ENCODE measurements around the gene SCAPER. TPM values are rescaled to one million over a fixed set of nuclear protein-coding genes. Genes with fewer than 3 reads are reported as not detected.

Gene SCAPER
- total and polyA plus RNA-seq, 2 of the 4 experiments (the other 2 are of a cell fraction): 2.9 to 9.7 TPM

- DNase-seq: no peak
- Histone ChIP-seq H3K4me2 (ENCODE audit: low read depth, low read length) (no peak overlapping the region), H3K18ac (ENCODE audit: low read depth, low read length) (no peak overlapping the region), H4K5ac (ENCODE audit: low read depth, low read length) (no peak overlapping the region), H4K20me1 (ENCODE audit: insufficient read depth, low read length) (no peaks in the 10 kb centered on the region), H3K14ac (replicated peaks; ENCODE audit: low read depth, low read length) (no peak overlapping the region), H3K9ac (ENCODE audit: low read depth, low read length) (no peak overlapping the region), H3K9me1 (ENCODE audit: insufficient read depth, low read length) (no peaks in the 10 kb centered on the region), H2BK120ac (ENCODE audit: low read depth, low read length) (no peak overlapping the region), H2BK5ac (ENCODE audit: low read depth, low read length, poor library complexity, severe bottlenecking) (no peak overlapping the region), H2AK5ac (ENCODE audit: low read depth, low read length) (no peak overlapping the region), H4K91ac (ENCODE audit: insufficient read depth, low read depth, low read length) (no peak overlapping the region), H2AFZ (replicated peaks; ENCODE audit: low read length, poor library complexity) (no peak overlapping the region), H3K79me1 (ENCODE audit: low read depth in 1 of 2, low read length in 2 of 2) (no peaks in the 10 kb centered on the region), H3K27ac (ENCODE audit: insufficient read depth, low read length) (no peak overlapping the region), H3K4me3 (ENCODE audit: insufficient read depth, low read depth, low read length) (no peak overlapping the region), H2AK9ac (replicated peaks; ENCODE audit: low read depth, low read length, poor library complexity) (no peak overlapping the region), H3K36me3 (ENCODE audit: control insufficient read depth, insufficient read depth, low read length) (no peaks in the 10 kb centered on the region), H3K4ac (ENCODE audit: low read depth, low read length) (no peak overlapping the region), H2BK20ac (ENCODE audit: low read depth, low read length) (no peak overlapping the region), H3K27me3 (ENCODE audit: control insufficient read depth, insufficient read depth, low read length) (no peaks in the 10 kb centered on the region), H2BK15ac (ENCODE audit: low read depth, low read length) (no peak overlapping the region), H3K9me3 (ENCODE audit: control insufficient read depth, insufficient read depth, low read length) (0 out of 2 replicates have a peak, but pooled peaks cover 1% of the 10 kb centered on the region), H4K8ac (ENCODE audit: low read depth in 2 of 2, low read length in 2 of 2) (no peak overlapping the region), H3K23ac (ENCODE audit: low read depth, low read length) (no peak overlapping the region), H3K56ac (ENCODE audit: extremely low read depth, insufficient read depth, low read length) (no peak overlapping the region), H3K4me1 (ENCODE audit: control insufficient read depth, insufficient read depth, low read length) (no peaks in the 10 kb centered on the region)
- TF ChIP-seq MAFK (IDR thresholded peaks at IDR 0.05; ENCODE audit: low read depth, low read length) (no peak), ELK1 (IDR thresholded peaks at IDR 0.05; ENCODE audit: borderline replicate concordance, low read depth, low read length) (no peak), CTCF (conservative IDR thresholded peaks at IDR 0.05; ENCODE audit: low read depth, low read length) (no peak), SMC3 (IDR thresholded peaks at IDR 0.05; ENCODE audit: low read depth, low read length) (no peak), MXI1 (IDR thresholded peaks at IDR 0.05; ENCODE audit: borderline replicate concordance, low read depth, low read length) (no peak), NFE2L2 (IDR thresholded peaks at IDR 0.05; ENCODE audit: low read depth, low read length) (no peak), POLR2A (IDR thresholded peaks at IDR 0.05; ENCODE audit: low read depth, low read length) (no peak), BHLHE40 (IDR thresholded peaks at IDR 0.05; ENCODE audit: low read depth, low read length) (no peak), CHD1 (IDR thresholded peaks at IDR 0.05; ENCODE audit: low read depth, low read length) (no peak), CEBPB (IDR thresholded peaks at IDR 0.05; ENCODE audit: low read depth, low read length) (no peak)
- ATAC-seq (ENCODE audit: low read depth): no peak
- in situ Hi-C loops (cut with MboI; ENCODE audit: low sequenced_read_pairs) (no loop called here), intact Hi-C loops (cut with micrococcal nuclease) (no loop called here), dilution Hi-C loops (cut with HindIII; ENCODE audit: low sequenced_read_pairs, unreplicated experiment) (no loop called here)
- no TSS peak for BruUV-seq (replicated peaks)
- no CpG with 5 or more reads among the region's 2 CpGs for WGBS, 2 experiments (ENCODE audit: extremely low coverage in 2 of 2, insufficient read length in 1 of 2)
- ChIA-PET CTCF (interaction anchor here (1.1 kb wide), 1 partner anchor 560 kb away, joined by 3 read pairs; no protein-coding TSS in a partner anchor), POLR2A (ENCODE audit: unreplicated experiment) (no interaction called here)
Measured at GRCh38 chr15:76823303-76823702, 81.8 kb downstream of the SCAPER start.
